ENCODE measurements around the gene MGST1. TPM values are rescaled to one million over a fixed set of nuclear protein-coding genes. Genes with fewer than 3 reads are reported as not detected.

MGST1 gene, protein sequence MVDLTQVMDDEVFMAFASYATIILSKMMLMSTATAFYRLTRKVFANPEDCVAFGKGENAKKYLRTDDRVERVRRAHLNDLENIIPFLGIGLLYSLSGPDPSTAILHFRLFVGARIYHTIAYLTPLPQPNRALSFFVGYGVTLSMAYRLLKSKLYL
- total RNA-seq: 49.4 and 130 TPM in 2 replicates

DNA sequence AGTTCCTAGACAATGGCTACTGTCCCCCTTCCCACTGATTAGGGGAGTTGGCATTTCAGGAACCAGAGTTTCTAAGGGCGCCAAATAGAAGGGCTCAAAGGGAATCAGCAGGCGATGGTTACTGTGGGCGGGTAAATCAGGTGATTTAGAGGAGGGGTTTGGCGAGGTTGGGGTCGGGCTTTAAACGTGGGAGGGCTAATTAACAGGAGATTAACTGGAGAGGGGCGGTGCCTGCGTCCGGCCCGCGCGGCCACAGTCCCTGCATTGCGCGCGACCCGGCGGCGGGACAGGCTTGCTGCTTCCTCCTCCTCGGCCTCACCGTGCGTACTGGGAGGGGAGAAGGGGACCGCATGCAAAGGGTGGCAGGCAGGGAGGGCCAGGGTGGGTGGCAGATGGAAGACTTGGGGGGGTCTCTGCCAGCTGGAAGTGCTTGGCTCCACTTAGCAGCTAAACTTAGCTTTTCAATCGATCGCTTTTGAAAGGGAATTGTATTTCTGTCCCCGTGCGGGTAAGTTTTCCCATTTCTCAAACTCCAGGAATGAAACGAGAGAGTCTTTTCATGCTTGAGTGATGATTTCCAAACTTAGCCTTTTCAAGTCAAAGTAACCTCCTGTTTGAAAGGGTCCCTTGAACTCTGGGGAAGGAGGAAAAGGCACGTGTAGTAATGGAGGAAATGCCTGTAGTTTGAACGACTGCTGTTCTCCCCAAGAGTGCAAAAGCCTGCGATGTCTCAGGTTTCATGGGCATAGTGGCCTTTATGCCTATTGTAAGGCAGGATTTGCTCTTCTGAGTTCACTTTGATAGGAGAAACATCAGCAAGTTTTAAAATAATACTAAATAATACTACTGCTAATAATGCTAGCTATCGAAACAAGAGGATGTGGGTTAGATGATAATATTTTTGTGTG lies at the start of gene MGST1:
Gene MGST1, plus strand, starts transcription at position 255 of the 908 bp plus-strand sequence. CDS start 6,608 bp downstream, outside the sequence.
- peak within 1 kb of the TSS; percentile 72 for H3K4me3 ChIP-seq (ENCODE audit: low read depth, low read length)
- TF ChIP-seq, protein P1, sequence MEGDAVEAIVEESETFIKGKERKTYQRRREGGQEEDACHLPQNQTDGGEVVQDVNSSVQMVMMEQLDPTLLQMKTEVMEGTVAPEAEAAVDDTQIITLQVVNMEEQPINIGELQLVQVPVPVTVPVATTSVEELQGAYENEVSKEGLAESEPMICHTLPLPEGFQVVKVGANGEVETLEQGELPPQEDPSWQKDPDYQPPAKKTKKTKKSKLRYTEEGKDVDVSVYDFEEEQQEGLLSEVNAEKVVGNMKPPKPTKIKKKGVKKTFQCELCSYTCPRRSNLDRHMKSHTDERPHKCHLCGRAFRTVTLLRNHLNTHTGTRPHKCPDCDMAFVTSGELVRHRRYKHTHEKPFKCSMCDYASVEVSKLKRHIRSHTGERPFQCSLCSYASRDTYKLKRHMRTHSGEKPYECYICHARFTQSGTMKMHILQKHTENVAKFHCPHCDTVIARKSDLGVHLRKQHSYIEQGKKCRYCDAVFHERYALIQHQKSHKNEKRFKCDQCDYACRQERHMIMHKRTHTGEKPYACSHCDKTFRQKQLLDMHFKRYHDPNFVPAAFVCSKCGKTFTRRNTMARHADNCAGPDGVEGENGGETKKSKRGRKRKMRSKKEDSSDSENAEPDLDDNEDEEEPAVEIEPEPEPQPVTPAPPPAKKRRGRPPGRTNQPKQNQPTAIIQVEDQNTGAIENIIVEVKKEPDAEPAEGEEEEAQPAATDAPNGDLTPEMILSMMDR (conservative IDR thresholded peaks at IDR 0.05; ENCODE audit: low read depth, low read length): no peak
- no peak for DNase-seq (ENCODE audit: low read depth)

GRCh38 chr12:16299403-16299802 lies 48.0 kb upstream of the MGST1 start:
- no peak for DNase-seq (ENCODE audit: low read depth)
- no peak overlapping the region for H3K4me3 ChIP-seq (ENCODE audit: low read depth, low read length)
- TF ChIP-seq, protein P1 (conservative IDR thresholded peaks at IDR 0.05; ENCODE audit: low read depth, low read length): no peak

DNA sequence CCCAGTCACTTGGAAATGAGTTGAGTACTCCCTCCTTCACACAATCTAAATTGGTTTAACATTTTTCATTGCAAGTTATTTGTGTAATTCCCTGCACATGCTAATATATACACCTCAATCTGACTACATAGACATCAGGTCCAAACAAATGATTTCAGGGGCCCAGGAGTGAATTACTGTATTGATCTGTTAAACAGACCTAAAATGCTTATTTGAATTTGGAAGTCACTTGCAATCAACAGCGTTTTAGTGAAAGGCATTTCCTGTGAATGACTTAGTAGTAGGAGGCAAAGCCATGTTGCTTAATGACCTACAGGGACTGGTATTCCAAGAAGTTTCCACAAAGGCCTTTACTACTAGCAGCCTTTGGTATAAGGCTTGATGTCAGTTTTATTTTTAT lies 47.3 kb upstream of the MGST1 start:
- TF ChIP-seq, protein P1 (conservative IDR thresholded peaks at IDR 0.05; ENCODE audit: low read depth, low read length): no peak
- no peak for DNase-seq (ENCODE audit: low read depth)
- H3K4me3 ChIP-seq (ENCODE audit: low read depth, low read length): no peak overlapping the region

- TF ChIP-seq, protein P1 (conservative IDR thresholded peaks at IDR 0.05; ENCODE audit: low read depth, low read length): no peak
These were observed 46.7 kb upstream of the MGST1 start for GRCh38 chr12:16300736-16301135.

GRCh38 chr12:16303939-16304338 lies 43.5 kb upstream of the MGST1 start:
- DNase-seq (ENCODE audit: low read depth): no peak
- TF ChIP-seq, protein P1 (conservative IDR thresholded peaks at IDR 0.05; ENCODE audit: low read depth, low read length): no peak
- no peak overlapping the region for H3K4me3 ChIP-seq (ENCODE audit: low read depth, low read length)

More at GRCh38 chr12:16300736-16301135, 46.7 kb upstream of the MGST1 start:
- no peak for DNase-seq (ENCODE audit: low read depth)
- no peak overlapping the region for H3K4me3 ChIP-seq (ENCODE audit: low read depth, low read length)

DNA sequence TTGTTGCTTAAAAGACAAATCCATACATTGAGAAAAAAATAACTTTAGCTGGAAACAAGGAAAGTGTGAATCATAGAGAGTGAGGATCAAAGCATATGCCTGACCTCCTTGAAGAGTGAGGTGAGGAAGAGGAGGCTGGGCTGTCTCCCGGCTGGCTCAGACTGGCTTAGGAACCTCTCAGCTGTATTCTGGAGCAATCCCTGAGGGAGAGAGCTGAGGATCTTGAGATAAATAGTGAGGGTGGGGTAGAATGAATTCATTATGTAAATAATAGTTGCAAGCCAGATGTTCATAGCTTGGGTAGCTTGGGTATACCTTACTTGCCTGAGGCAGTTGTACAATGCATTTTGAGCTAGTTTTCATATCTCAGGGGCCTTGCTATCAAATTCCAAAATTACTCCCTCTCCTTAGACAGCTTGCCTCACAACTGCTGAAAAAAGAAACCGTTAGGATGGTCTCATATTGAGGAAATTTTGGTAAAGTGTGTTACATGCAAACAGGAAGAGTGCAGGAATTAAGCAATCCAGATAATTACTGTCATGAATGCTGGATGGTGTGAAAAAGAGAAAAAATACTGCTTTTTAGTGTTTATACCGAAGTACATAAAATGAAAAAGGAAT lies 39.5 kb upstream of the MGST1 start:
- no peak overlapping the region for H3K4me3 ChIP-seq (ENCODE audit: low read depth, low read length)
- TF ChIP-seq, protein P1 (conservative IDR thresholded peaks at IDR 0.05; ENCODE audit: low read depth, low read length): no peak
- DNase-seq (ENCODE audit: low read depth): no peak

Data from epithelial cell of proximal tubule (primary cell).